B cell (primary cell): ENCODE data around the gene FSIP1.

Source experiments
- EZH2 ChIP-seq: IDR thresholded peaks from 2 replicates; pipeline ENCODE4 v1.6.1; 2012; ENCODE audit warnings: borderline replicate concordance, low read depth, mild to moderate bottlenecking, moderate library complexity, low read length; ENCODE audit not compliant: insufficient read depth, poor library complexity, severe bottlenecking
- TF ChIP-seq, protein P1 (sequence below): fragments of 200-600 bp; IDR thresholded peaks from one replicate; pipeline ENCODE4 v1.8.0; 2022; ENCODE audit warnings: antibody characterized with exemption, mild to moderate bottlenecking

DNA sequence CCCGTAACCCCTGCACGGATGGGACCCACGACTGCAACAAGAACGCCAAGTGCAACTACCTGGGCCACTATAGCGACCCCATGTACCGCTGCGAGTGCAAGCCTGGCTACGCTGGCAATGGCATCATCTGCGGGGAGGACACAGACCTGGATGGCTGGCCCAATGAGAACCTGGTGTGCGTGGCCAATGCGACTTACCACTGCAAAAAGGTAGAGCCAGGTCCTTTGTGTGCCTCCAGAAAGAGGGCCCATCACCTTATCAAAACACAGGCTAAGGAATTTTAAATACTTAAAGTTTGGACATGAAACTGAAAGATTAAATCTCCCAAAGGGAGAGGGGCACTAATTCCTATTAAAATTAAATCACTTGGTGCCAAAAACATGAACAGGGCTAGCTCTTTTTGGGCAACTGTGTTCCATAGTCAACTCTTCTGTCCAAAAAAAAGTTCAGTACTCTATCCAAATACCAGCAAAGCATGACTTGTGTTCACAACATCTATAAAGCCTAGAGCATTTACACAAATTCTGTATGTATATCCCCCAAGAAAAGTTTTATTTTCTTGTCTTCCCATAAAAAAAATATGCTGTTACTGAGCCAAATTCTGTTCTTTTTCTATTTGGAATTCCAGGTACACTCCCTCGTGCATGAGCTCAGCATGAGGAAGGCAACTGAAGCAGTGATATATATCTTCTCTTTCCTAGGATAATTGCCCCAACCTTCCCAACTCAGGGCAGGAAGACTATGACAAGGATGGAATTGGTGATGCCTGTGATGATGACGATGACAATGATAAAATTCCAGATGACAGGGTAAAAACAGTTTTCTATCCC lies 192.6 kb downstream of the FSIP1 start:
- TF ChIP-seq, protein P1, sequence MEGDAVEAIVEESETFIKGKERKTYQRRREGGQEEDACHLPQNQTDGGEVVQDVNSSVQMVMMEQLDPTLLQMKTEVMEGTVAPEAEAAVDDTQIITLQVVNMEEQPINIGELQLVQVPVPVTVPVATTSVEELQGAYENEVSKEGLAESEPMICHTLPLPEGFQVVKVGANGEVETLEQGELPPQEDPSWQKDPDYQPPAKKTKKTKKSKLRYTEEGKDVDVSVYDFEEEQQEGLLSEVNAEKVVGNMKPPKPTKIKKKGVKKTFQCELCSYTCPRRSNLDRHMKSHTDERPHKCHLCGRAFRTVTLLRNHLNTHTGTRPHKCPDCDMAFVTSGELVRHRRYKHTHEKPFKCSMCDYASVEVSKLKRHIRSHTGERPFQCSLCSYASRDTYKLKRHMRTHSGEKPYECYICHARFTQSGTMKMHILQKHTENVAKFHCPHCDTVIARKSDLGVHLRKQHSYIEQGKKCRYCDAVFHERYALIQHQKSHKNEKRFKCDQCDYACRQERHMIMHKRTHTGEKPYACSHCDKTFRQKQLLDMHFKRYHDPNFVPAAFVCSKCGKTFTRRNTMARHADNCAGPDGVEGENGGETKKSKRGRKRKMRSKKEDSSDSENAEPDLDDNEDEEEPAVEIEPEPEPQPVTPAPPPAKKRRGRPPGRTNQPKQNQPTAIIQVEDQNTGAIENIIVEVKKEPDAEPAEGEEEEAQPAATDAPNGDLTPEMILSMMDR = no peak
- no peak for TF ChIP-seq EZH2
